NK-92 treated with Interleukin-12 subunit alpha and Interleukin-12 subunit beta, amount 100 ng/mL, for 24 hours (cell line): ENCODE measurements around the gene CYP4A22.
"Not testable (repeated sequence)": the region's sequence is repeated elsewhere in the genome, so short reads cannot be mapped to it uniquely, and the experiment has no call there.

Experiments
- DNase-seq: peaks from one replicate; lab custom pipeline; 2025; lab: John Stamatoyannopoulos, UW

CYP4A22 gene

GRCh38 chr1:47156457-47156856 is 19.2 kb downstream of the CYP4A22 start:
- not testable (repeated sequence) for DNase-seq

- not testable (repeated sequence) for DNase-seq
These were observed 20.7 kb downstream of the CYP4A22 start for GRCh38 chr1:47157957-47158356.

- no peak for DNase-seq
These were observed 23.5 kb downstream of the CYP4A22 start for GRCh38 chr1:47160716-47161115.

GRCh38 chr1:47161298-47162040 is 24.2 kb downstream of the CYP4A22 start:
- DNase-seq, result no peak

- DNase-seq, result no peak
These were observed 27.3 kb downstream of the CYP4A22 start for GRCh38 chr1:47164552-47164951.

GRCh38 chr1:47172782-47173181 is 35.5 kb downstream of the CYP4A22 start:
- no peak for DNase-seq

GRCh38 chr1:47174656-47175020 is 37.4 kb downstream of the CYP4A22 start:
- no peak for DNase-seq

GRCh38 chr1:47175227-47175934 is 38.1 kb downstream of the CYP4A22 start:
- no peak for DNase-seq

- no peak for DNase-seq
These were observed 40.8 kb downstream of the CYP4A22 start for GRCh38 chr1:47178020-47178419.

GRCh38 chr1:47178654-47179016 is 41.4 kb downstream of the CYP4A22 start:
- DNase-seq, result no peak

- DNase-seq, result peak; percentile 62
These were observed 42.1 kb downstream of the CYP4A22 start for GRCh38 chr1:47179017-47179987.

- DNase-seq, result no peak
These were observed 42.8 kb downstream of the CYP4A22 start for GRCh38 chr1:47179988-47180563.

GRCh38 chr1:47180603-47181094 is 43.4 kb downstream of the CYP4A22 start:
- no peak for DNase-seq

GRCh38 chr1:47181095-47181954 is 44.1 kb downstream of the CYP4A22 start:
- DNase-seq, result no peak

GRCh38 chr1:47181955-47182675 is 44.9 kb downstream of the CYP4A22 start:
- DNase-seq, result no peak

- no peak for DNase-seq
These were observed 45.5 kb downstream of the CYP4A22 start for GRCh38 chr1:47182676-47183235.

- no peak for DNase-seq
These were observed 46.3 kb downstream of the CYP4A22 start for GRCh38 chr1:47183308-47184089.

- DNase-seq, result no peak
These were observed 47.0 kb downstream of the CYP4A22 start for GRCh38 chr1:47184090-47184821.
